Measurements from ENCODE around the gene RAVER2. TPM values are rescaled to one million over a fixed set of nuclear protein-coding genes. Genes with fewer than 3 reads are reported as not detected.

RAVER2 gene
- total and polyA plus RNA-seq, 10 of the 15 experiments (the other 5 are each of a cell fraction or from before 2014, with no cell fraction given): 0.09 to 0.59 (median 0.41) TPM; not detected in 2

DNA sequence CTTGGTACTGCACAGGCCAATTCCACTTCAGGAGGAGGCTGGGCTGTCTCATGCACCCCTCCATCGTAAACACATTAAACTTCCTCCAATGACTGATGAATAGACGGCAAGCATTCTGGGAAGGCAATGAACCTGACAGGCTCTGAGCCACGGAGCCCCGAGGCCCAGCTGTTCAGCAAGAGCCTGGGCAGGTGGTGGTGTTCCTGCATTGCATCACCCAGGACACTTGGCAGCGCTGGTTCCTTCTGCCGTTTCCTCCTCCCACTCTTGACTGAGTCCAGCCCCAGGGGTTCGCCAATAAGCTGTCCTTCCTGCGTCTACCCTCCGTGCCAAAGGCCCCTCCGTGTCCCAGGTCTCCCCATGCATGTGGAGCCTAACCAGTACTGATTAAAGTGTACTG, 111.7 kb downstream of the RAVER2 start:
- H3K79me2 ChIP-seq (ENCODE audit: control insufficient read depth, insufficient read depth, low read length): no peaks in the 10 kb centered on the region
- H3K36me3 ChIP-seq (ENCODE audit: control insufficient read depth in 2 of 2, insufficient read depth in 2 of 2, low read length in 1 of 2): peaks cover 26 to 32% of the 10 kb centered on the region in 2 experiments; a peak in 3 of 4 replicates
- SMC1A ChIA-PET (ENCODE audit: uncharacterized antibody, unreplicated experiment): no interaction called here
- POLR2A ChIA-PET: no interaction called here
- no peak for FAIRE-seq
- no peak overlapping the region for H2AFZ ChIP-seq (ENCODE audit: control insufficient read depth, low read depth, low read length)
- H3K9ac ChIP-seq (ENCODE audit: control insufficient read depth, insufficient read depth, low read length): no peak overlapping the region
- in situ Hi-C loops (cut with MboI): no loop called here
- no peak overlapping the region for H3K27ac ChIP-seq (ENCODE audit: control insufficient read depth, insufficient read depth)
- ATAC-seq: no peak
- intact Hi-C loops (cut with micrococcal nuclease; ENCODE audit: unreplicated experiment): no loop called here
- no peaks in the 10 kb centered on the region for H4K20me1 ChIP-seq (ENCODE audit: control insufficient read depth, insufficient read depth)
- H3K4me3 ChIP-seq: no peak overlapping the region
- CTCF ChIA-PET: interaction anchor here (1.4 kb wide), 1 partner anchor 33 kb away, joined by 5 read pairs; no protein-coding TSS in a partner anchor
- BruUV-seq (replicated peaks): no TSS peak
- no peaks in the 10 kb centered on the region for H3K9me3 ChIP-seq (replicated peaks; ENCODE audit: control insufficient read depth, insufficient read depth, low read length)
- RAD21 ChIA-PET (ENCODE audit: unreplicated experiment): no interaction called here
- H3K27me3 ChIP-seq (replicated peaks in 1 of 2; ENCODE audit: control insufficient read depth in 2 of 2, insufficient read depth in 2 of 2, low read length in 1 of 2): no peaks in the 10 kb centered on the region
- no peak overlapping the region for H3K4me2 ChIP-seq (ENCODE audit: control insufficient read depth, insufficient read depth)
- H3K4me1 ChIP-seq (ENCODE audit: control insufficient read depth, insufficient read depth, low read length): peaks cover 8% of the 10 kb centered on the region
- DNase-seq (ENCODE audit: low read depth, low spot score): no peak
- 80% methylated on average over 10 of the region's 10 CpGs for WGBS (ENCODE audit: insufficient coverage, insufficient replicate concordance, low lambda C conversion rate, missing lambda C conversion rate)
- TF ChIP-seq SPI1 (IDR thresholded peaks at IDR 0.05; ENCODE audit: borderline replicate concordance, insufficient read depth, low read depth, low read length) (no peak), TCF7 (IDR thresholded peaks at IDR 0.05; ENCODE audit: borderline replicate concordance) (no peak), MEF2A (IDR thresholded peaks at IDR 0.05; ENCODE audit: insufficient read depth, low read depth, low read length) (no peak), POLR2AphosphoS5 (IDR thresholded peaks at IDR 0.05; ENCODE audit: low read length) (no peak), SMAD5 (IDR thresholded peaks at IDR 0.05; ENCODE audit: low read depth) (no peak), SREBF2 (IDR thresholded peaks at IDR 0.05; ENCODE audit: low read length) (no peak), E2F4 (IDR thresholded peaks at IDR 0.05; ENCODE audit: low read depth, low read length) (no peak), RAD51 (IDR thresholded peaks at IDR 0.05) (no peak), PRDM15 (CRISPR knock-in tag; IDR thresholded peaks at IDR 0.05) (no peak), STAT3 (IDR thresholded peaks at IDR 0.05; ENCODE audit: low read depth, low read length) (no peak)
- TF ChIP-seq, protein P1, sequence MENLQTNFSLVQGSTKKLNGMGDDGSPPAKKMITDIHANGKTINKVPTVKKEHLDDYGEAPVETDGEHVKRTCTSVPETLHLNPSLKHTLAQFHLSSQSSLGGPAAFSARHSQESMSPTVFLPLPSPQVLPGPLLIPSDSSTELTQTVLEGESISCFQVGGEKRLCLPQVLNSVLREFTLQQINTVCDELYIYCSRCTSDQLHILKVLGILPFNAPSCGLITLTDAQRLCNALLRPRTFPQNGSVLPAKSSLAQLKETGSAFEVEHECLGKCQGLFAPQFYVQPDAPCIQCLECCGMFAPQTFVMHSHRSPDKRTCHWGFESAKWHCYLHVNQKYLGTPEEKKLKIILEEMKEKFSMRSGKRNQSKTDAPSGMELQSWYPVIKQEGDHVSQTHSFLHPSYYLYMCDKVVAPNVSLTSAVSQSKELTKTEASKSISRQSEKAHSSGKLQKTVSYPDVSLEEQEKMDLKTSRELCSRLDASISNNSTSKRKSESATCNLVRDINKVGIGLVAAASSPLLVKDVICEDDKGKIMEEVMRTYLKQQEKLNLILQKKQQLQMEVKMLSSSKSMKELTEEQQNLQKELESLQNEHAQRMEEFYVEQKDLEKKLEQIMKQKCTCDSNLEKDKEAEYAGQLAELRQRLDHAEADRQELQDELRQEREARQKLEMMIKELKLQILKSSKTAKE (IDR thresholded peaks at IDR 0.05; ENCODE audit: low read depth, poor library complexity, severe bottlenecking): no peak
- TF ChIP-seq, protein P2, sequence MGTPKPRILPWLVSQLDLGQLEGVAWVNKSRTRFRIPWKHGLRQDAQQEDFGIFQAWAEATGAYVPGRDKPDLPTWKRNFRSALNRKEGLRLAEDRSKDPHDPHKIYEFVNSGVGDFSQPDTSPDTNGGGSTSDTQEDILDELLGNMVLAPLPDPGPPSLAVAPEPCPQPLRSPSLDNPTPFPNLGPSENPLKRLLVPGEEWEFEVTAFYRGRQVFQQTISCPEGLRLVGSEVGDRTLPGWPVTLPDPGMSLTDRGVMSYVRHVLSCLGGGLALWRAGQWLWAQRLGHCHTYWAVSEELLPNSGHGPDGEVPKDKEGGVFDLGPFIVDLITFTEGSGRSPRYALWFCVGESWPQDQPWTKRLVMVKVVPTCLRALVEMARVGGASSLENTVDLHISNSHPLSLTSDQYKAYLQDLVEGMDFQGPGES (IDR thresholded peaks at IDR 0.05): no peak
- TF ChIP-seq, protein P3, sequence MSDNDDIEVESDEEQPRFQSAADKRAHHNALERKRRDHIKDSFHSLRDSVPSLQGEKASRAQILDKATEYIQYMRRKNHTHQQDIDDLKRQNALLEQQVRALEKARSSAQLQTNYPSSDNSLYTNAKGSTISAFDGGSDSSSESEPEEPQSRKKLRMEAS (IDR thresholded peaks at IDR 0.05; ENCODE audit: low read depth, low read length): no peak

Data from GM12878 (cell line).